GM19463 (cell line): ENCODE results near the gene KCNMA1.
"Not testable (repeated sequence)": the region's sequence is repeated elsewhere in the genome, so short reads cannot be mapped to it uniquely, and the experiment has no call there.

Experiments
- ATAC-seq: cut with Tn5 transposase; IDR thresholded peaks from one replicate; pipeline ENCODE4 v1.9.1; 2021; ENCODE audit warnings: mild to moderate bottlenecking, moderate library complexity; ENCODE audit not compliant: unreplicated experiment

The KCNMA1 gene

GRCh38 chr10:77428691-77429395, 208.8 kb downstream of the KCNMA1 start:
- ATAC-seq = no peak

- no peak for ATAC-seq
Measured at GRCh38 chr10:77424257-77424656, 213.4 kb downstream of the KCNMA1 start.

GRCh38 chr10:77422491-77423338, 214.9 kb downstream of the KCNMA1 start:
- no peak for ATAC-seq

GRCh38 chr10:77421591-77421990, 216.0 kb downstream of the KCNMA1 start:
- no peak for ATAC-seq

- no peak for ATAC-seq
Measured at GRCh38 chr10:77420947-77421523, 216.6 kb downstream of the KCNMA1 start.

- no peak for ATAC-seq
Measured at GRCh38 chr10:77419979-77420378, 217.6 kb downstream of the KCNMA1 start.

GRCh38 chr10:77419056-77419455, 218.6 kb downstream of the KCNMA1 start:
- ATAC-seq = no peak

- no peak for ATAC-seq
Measured at GRCh38 chr10:77417806-77418640, 219.6 kb downstream of the KCNMA1 start.

GRCh38 chr10:77417359-77417758, 220.2 kb downstream of the KCNMA1 start:
- ATAC-seq = no peak

- no peak for ATAC-seq
Measured at GRCh38 chr10:77416311-77417135, 221.1 kb downstream of the KCNMA1 start.

- ATAC-seq = no peak
Measured at GRCh38 chr10:77415313-77415960, 222.2 kb downstream of the KCNMA1 start.

GRCh38 chr10:77413231-77413630, 224.4 kb downstream of the KCNMA1 start:
- ATAC-seq = no peak

- not testable (repeated sequence) for ATAC-seq
Measured at GRCh38 chr10:77412573-77413133, 225.0 kb downstream of the KCNMA1 start.

GRCh38 chr10:77411805-77412204, 225.8 kb downstream of the KCNMA1 start:
- ATAC-seq = no peak

GRCh38 chr10:77410523-77410922, 227.1 kb downstream of the KCNMA1 start:
- ATAC-seq = no peak

GRCh38 chr10:77409697-77410471, 227.7 kb downstream of the KCNMA1 start:
- no peak for ATAC-seq

- ATAC-seq = no peak
Measured at GRCh38 chr10:77408259-77408658, 229.3 kb downstream of the KCNMA1 start.

GRCh38 chr10:77406764-77407430, 230.7 kb downstream of the KCNMA1 start:
- ATAC-seq = no peak
